Keratinocyte (primary cell): ENCODE data around the gene TOX3. TPM values are rescaled to one million over a fixed set of nuclear protein-coding genes. Genes with fewer than 3 reads are reported as not detected.

Experiments used
- DNase-seq: peaks from one replicate; pipeline ENCODE4 v3.0.0-alpha.2; 2011; ENCODE audit warnings: low read depth, missing footprints, low spot score
- FAIRE-seq: peaks from 2 replicates; lab custom pipeline; 2011; peaks lifted over from hg19 to GRCh38; lab: Jason Lieb, UNC
- H2AFZ ChIP-seq: 2 replicates; pipeline ENCODE4 v1.6.0; 2012; ENCODE audit warnings: low read length, control low read depth, inconsistent platforms; ENCODE audit not compliant: control insufficient read depth
- H3K27ac ChIP-seq: 2 replicates; pipeline ENCODE4 v1.5.1; 2011; ENCODE audit warnings: low read length; ENCODE audit not compliant: control insufficient read depth, insufficient read depth
- H3K27me3 ChIP-seq: 3 replicates; pipeline ENCODE4 v1.6.0; 2011; ENCODE audit warnings: low read length; ENCODE audit not compliant: control insufficient read depth, insufficient read depth; ENCODE audit errors: extremely low read depth
- H3K36me3 ChIP-seq, 2 experiments: 2 replicates in 1 of 2; 3 replicates in 1 of 2; pipeline ENCODE4 v1.5.1; 2011; ENCODE audit warnings: low read length in 2 of 2, mild to moderate bottlenecking in 1 of 2; ENCODE audit not compliant: control insufficient read depth in 2 of 2, insufficient read depth in 2 of 2; ENCODE audit errors: extremely low read depth in 1 of 2
- H3K4me1 ChIP-seq: 3 replicates; pipeline ENCODE4 v1.5.1; 2011; ENCODE audit warnings: low read length; ENCODE audit not compliant: control insufficient read depth, insufficient read depth; ENCODE audit errors: extremely low read depth
- H3K4me2 ChIP-seq: 3 replicates; pipeline ENCODE4 v1.6.0; 2011; ENCODE audit warnings: low read depth, low read length; ENCODE audit not compliant: control insufficient read depth, insufficient read depth; ENCODE audit errors: extremely low read depth
- H3K4me3 ChIP-seq, 3 experiments: fragments of 200-600 bp in 1 of 3; sonication (generic) in 1 of 3; 2 replicates in 2 of 3; 3 replicates in 1 of 3; pipeline ENCODE4 v1.5.1; 2011 to 2016; ENCODE audit warnings: low read length in 3 of 3, mild to moderate bottlenecking in 3 of 3, control low read depth in 2 of 3, inconsistent platforms in 1 of 3, low read depth in 1 of 3, mixed read lengths in 1 of 3, mixed run types in 1 of 3, moderate library complexity in 1 of 3; ENCODE audit not compliant: control insufficient read depth in 2 of 3, insufficient read depth in 2 of 3; ENCODE audit errors: extremely low read depth in 1 of 3
- H3K79me2 ChIP-seq: 2 replicates; pipeline ENCODE4 v1.6.0; 2012; ENCODE audit warnings: low read length; ENCODE audit not compliant: control insufficient read depth, insufficient read depth
- H3K9ac ChIP-seq: 3 replicates; pipeline ENCODE4 v1.6.0; 2011; ENCODE audit warnings: low read length; ENCODE audit not compliant: control insufficient read depth, insufficient read depth; ENCODE audit errors: extremely low read depth
- H3K9me1 ChIP-seq: 3 replicates; pipeline ENCODE4 v1.6.0; 2011; ENCODE audit warnings: low read length; ENCODE audit not compliant: control insufficient read depth, insufficient read depth; ENCODE audit errors: extremely low read depth
- H3K9me3 ChIP-seq: 2 replicates; pipeline ENCODE4 v1.5.1; 2012; ENCODE audit warnings: low read depth, low read length; ENCODE audit not compliant: control insufficient read depth
- H4K20me1 ChIP-seq: 3 replicates; pipeline ENCODE4 v1.6.0; 2011; ENCODE audit warnings: low read length; ENCODE audit not compliant: control insufficient read depth, insufficient read depth; ENCODE audit errors: extremely low read depth
- CTCF ChIP-seq, 3 experiments: IDR thresholded peaks in 1 of 3; conservative IDR thresholded peaks in 1 of 3; optimal IDR thresholded peaks in 1 of 3; 2 replicates in 2 of 3; 3 replicates in 1 of 3; pipeline versions ENCODE3 to v1.5.1; 2011; ENCODE audit warnings: low read length in 3 of 3, mild to moderate bottlenecking in 3 of 3, moderate library complexity in 2 of 3, control low read depth in 1 of 3, inconsistent platforms in 1 of 3; ENCODE audit not compliant: insufficient read depth in 2 of 3; ENCODE audit errors: extremely low read depth in 1 of 3
- EZH2 ChIP-seq: IDR thresholded peaks from one replicate; pipeline ENCODE4 v1.6.1; 2012; ENCODE audit warnings: inconsistent platforms, mild to moderate bottlenecking, low read length, moderate library complexity
- dilution Hi-C: fragments of 300-500 bp; cut with MboI; formaldehyde crosslinking; loops from one replicate; pipeline ENCODE4 v1.7.0; 2020; ENCODE audit warnings: low sequenced_read_pairs; ENCODE audit not compliant: extremely low pct_ligation_motif_present
- polyA plus RNA-seq, 5 experiments: library from polyadenylated mRNA; depleted of rRNA in 3 of 5; stranded (reverse) in 3 of 5; stranded (forward) in 1 of 5; unstranded in 1 of 5; fragments of >200 nt; gene quantifications; 1 replicate in 1 of 5; 2 replicates in 3 of 5; 3 replicates in 1 of 5; pipeline versions ENCODE4 v1.2.1 to v1.2.3, GENCODE V29; 2011 to 2012; ENCODE audit warnings: missing spikeins in 2 of 5, low read depth in 1 of 5, low replicate concordance in 1 of 5

Gene TOX3
- polyA plus RNA-seq, 1 donor (not counting 4 experiments of a cell fraction or from before 2014, with no cell fraction given) = not detected

GRCh38 chr16:52487849-52488457 lies 59.0 kb downstream of the TOX3 start:
- no peaks in the 10 kb centered on the region for H3K9me1 ChIP-seq
- no peaks in the 10 kb centered on the region for H4K20me1 ChIP-seq
- no peaks in the 10 kb centered on the region for H3K9me3 ChIP-seq
- DNase-seq = no peak
- no peaks in the 10 kb centered on the region for H3K36me3 ChIP-seq
- no peaks in the 10 kb centered on the region for H3K79me2 ChIP-seq
- H3K4me1 ChIP-seq = no peaks in the 10 kb centered on the region
- H3K27me3 ChIP-seq = no peaks in the 10 kb centered on the region
- no peak overlapping the region for H3K4me3 ChIP-seq
- H2AFZ ChIP-seq = no peak overlapping the region
- no peak for TF ChIP-seq EZH2
- no peak for TF ChIP-seq CTCF (optimal IDR thresholded peaks at IDR 0.05 in 1 of 3, IDR thresholded peaks at IDR 0.05 in 1 of 3, conservative IDR thresholded peaks at IDR 0.05 in 1 of 3; ENCODE audit: extremely low read depth in 1 of 3, insufficient read depth in 2 of 3, low read length in 3 of 3)
- no peak for FAIRE-seq
- H3K27ac ChIP-seq = no peak overlapping the region
- H3K4me2 ChIP-seq = no peak overlapping the region
- dilution Hi-C loops = loop anchor here (5.0 kb wide), 1 partner anchor 54 kb away; no protein-coding TSS in a partner anchor
- H3K9ac ChIP-seq = no peak overlapping the region

GRCh38 chr16:52480237-52480636 lies 66.7 kb downstream of the TOX3 start:
- no peak for TF ChIP-seq CTCF (optimal IDR thresholded peaks at IDR 0.05 in 1 of 3, IDR thresholded peaks at IDR 0.05 in 1 of 3, conservative IDR thresholded peaks at IDR 0.05 in 1 of 3; ENCODE audit: extremely low read depth in 1 of 3, insufficient read depth in 2 of 3, low read length in 3 of 3)
- TF ChIP-seq EZH2 = no peak
- H3K9ac ChIP-seq = no peak overlapping the region
- no peaks in the 10 kb centered on the region for H3K4me1 ChIP-seq
- no peaks in the 10 kb centered on the region for H3K79me2 ChIP-seq
- no peak for FAIRE-seq
- H3K27ac ChIP-seq = no peak overlapping the region
- no peaks in the 10 kb centered on the region for H3K27me3 ChIP-seq
- no peak overlapping the region for H3K4me3 ChIP-seq
- H4K20me1 ChIP-seq = no peaks in the 10 kb centered on the region
- dilution Hi-C loops = no loop called here
- no peaks in the 10 kb centered on the region for H3K36me3 ChIP-seq
- H3K4me2 ChIP-seq = no peak overlapping the region
- no peaks in the 10 kb centered on the region for H3K9me1 ChIP-seq
- H3K9me3 ChIP-seq = no peaks in the 10 kb centered on the region
- no peak for DNase-seq
- H2AFZ ChIP-seq = no peak overlapping the region
